ENCODE results near the gene C1orf35. TPM values are rescaled to one million over a fixed set of nuclear protein-coding genes. Genes with fewer than 3 reads are reported as not detected.

C1orf35 gene
- total and polyA plus RNA-seq, 2 of the 8 experiments (the other 6 are each of a cell fraction or from before 2014, with no cell fraction given), result 18.6 to 19.9 TPM

- no peak for FAIRE-seq
- peak within 1 kb of the TSS; percentile 33 for H4K5ac ChIP-seq (ENCODE audit: insufficient read length, low read depth, low read length)
- 0 out of 2 replicates have a peak within 1 kb of the TSS, but pooled peaks have one; percentile 25 for H3K27ac ChIP-seq (ENCODE audit: low read depth, low read length)
- H3K4me1 ChIP-seq (replicated peaks in 1 of 4; ENCODE audit: control insufficient read depth in 3 of 4, insufficient read depth in 4 of 4, low read length in 3 of 4), result peaks cover 0 to 10% (median 4%) of the 10 kb centered on the region in 4 experiments; a peak in 1 of 7 replicates
- H2BK12ac ChIP-seq (ENCODE audit: low read depth, low read length), result no peak within 1 kb of the TSS
- H3K9ac ChIP-seq (replicated peaks in 1 of 4; ENCODE audit: extremely low read depth in 1 of 4, low read depth in 3 of 4, low read length in 3 of 4), result no peak within 1 kb of the TSS
- no peak within 1 kb of the TSS for H2BK15ac ChIP-seq (ENCODE audit: low read length)
- no peaks in the 10 kb centered on the region for H3K36me3 ChIP-seq (ENCODE audit: control insufficient read depth in 2 of 4, insufficient read depth in 4 of 4, low read length in 3 of 4)
- POLR2A ChIA-PET (ENCODE audit: partially characterized antibody), result interaction anchor here (1.0 to 3.1 kb wide), 6 partner anchors 9 to 52 kb away, joined by 3 to 18 read pairs (median 4); partner anchors contain the start of gene GUK1
- H2AFZ ChIP-seq (ENCODE audit: low read length), result no peak within 1 kb of the TSS
- H3K9me3 ChIP-seq (ENCODE audit: insufficient read depth in 2 of 2, low read depth in 1 of 2, low read length in 1 of 2), result no peaks in the 10 kb centered on the region
- no peaks in the 10 kb centered on the region; the same call in none of the 2 replicates for H3K79me1 ChIP-seq (ENCODE audit: low read depth, low read length)
- H3K23ac ChIP-seq (ENCODE audit: insufficient read length), result no peak within 1 kb of the TSS
- peak within 1 kb of the TSS; percentile 44; the same call in 1 of the 2 replicates for H2BK5ac ChIP-seq (ENCODE audit: low read depth, low read length)
- 85% methylated on average over 6 of the region's 17 CpGs; no CpG with 5 or more reads in 1 of the 2 experiments for WGBS, 2 experiments (ENCODE audit: extremely low coverage in 1 of 2, insufficient coverage in 1 of 2, insufficient read length in 1 of 2, insufficient replicate concordance in 2 of 2, low coverage in 1 of 2, low lambda C conversion rate in 2 of 2, missing lambda C conversion rate in 1 of 2)
- H4K91ac ChIP-seq (replicated peaks; ENCODE audit: insufficient read length, low read length), result peak within 1 kb of the TSS; percentile 40
- H3K14ac ChIP-seq (ENCODE audit: insufficient read length), result no peak within 1 kb of the TSS
- 0 out of 2 replicates have a peak within 1 kb of the TSS, but pooled peaks have one; percentile 24 for H2AK5ac ChIP-seq (ENCODE audit: low read depth, low read length)
- no peaks in the 10 kb centered on the region; the same call in 1 of the 2 replicates for H3K23me2 ChIP-seq (ENCODE audit: low read depth, low read length)
- peaks cover 0 to 3% of the 10 kb centered on the region in 2 experiments; a peak in 1 of 4 replicates for H3K79me2 ChIP-seq (ENCODE audit: control insufficient read depth in 1 of 2, insufficient read depth in 2 of 2, low read length in 2 of 2)
- H4K8ac ChIP-seq (ENCODE audit: extremely low read depth, insufficient read depth, low read length), result peak within 1 kb of the TSS; percentile 79
- H3K4me2 ChIP-seq (ENCODE audit: insufficient read depth in 1 of 2, low read depth in 2 of 2, low read length in 2 of 2), result no peak within 1 kb of the TSS; a peak in 2 of 4 replicates
- DNase-seq (ENCODE audit: low read depth in 1 of 2, low spot score in 2 of 2), result peak in 1 of 2 experiments; percentile 48
- H4K20me1 ChIP-seq (replicated peaks in 1 of 2; ENCODE audit: control insufficient read depth in 1 of 2, insufficient read depth in 2 of 2, low read length in 2 of 2), result peaks cover 0 to 9% of the 10 kb centered on the region in 2 experiments
- no peak within 1 kb of the TSS for H3K56ac ChIP-seq (replicated peaks; ENCODE audit: insufficient read length, low read depth, low read length)
- H2BK20ac ChIP-seq (ENCODE audit: low read length), result no peak within 1 kb of the TSS
- peak within 1 kb of the TSS; percentile 23 for H3K4ac ChIP-seq (replicated peaks; ENCODE audit: insufficient read length, low read depth, low read length)
- H3K4me3 ChIP-seq (ENCODE audit: extremely low read depth in 1 of 4, insufficient read depth in 2 of 4, low read depth in 3 of 4, low read length in 4 of 4), result no peak within 1 kb of the TSS
- CTCF ChIA-PET (ENCODE audit: partially characterized antibody), result interaction anchor here (1.2 to 2.8 kb wide), 5 partner anchors 13 to 145 kb away, joined by 3 to 10 read pairs (median 5); partner anchors contain the start of gene IBA57
- no peak within 1 kb of the TSS; the same call in 1 of the 2 replicates for H3K18ac ChIP-seq (ENCODE audit: extremely low read depth, low read length)
- no peaks in the 10 kb centered on the region for H3K27me3 ChIP-seq (replicated peaks in 1 of 4; ENCODE audit: control insufficient read depth in 3 of 4, extremely low read depth in 1 of 4, insufficient read depth in 3 of 4, low read length in 3 of 4)
- H2BK120ac ChIP-seq (replicated peaks; ENCODE audit: low read depth, low read length), result no peak within 1 kb of the TSS
- no peak for TF ChIP-seq JUND (IDR thresholded peaks at IDR 0.05; ENCODE audit: low read length)
- no peak for TF ChIP-seq CEBPB (IDR thresholded peaks at IDR 0.05; ENCODE audit: low read depth, low read length)
- TF ChIP-seq BRCA1 (IDR thresholded peaks at IDR 0.05; ENCODE audit: low read depth, low read length), result no peak
- no peak for TF ChIP-seq SRF (IDR thresholded peaks at IDR 0.05; ENCODE audit: low read depth, low read length)
- no peak for TF ChIP-seq KDM5A (IDR thresholded peaks at IDR 0.05; ENCODE audit: low read length)
- TF ChIP-seq, protein P1, sequence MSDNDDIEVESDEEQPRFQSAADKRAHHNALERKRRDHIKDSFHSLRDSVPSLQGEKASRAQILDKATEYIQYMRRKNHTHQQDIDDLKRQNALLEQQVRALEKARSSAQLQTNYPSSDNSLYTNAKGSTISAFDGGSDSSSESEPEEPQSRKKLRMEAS (IDR thresholded peaks at IDR 0.05), result no peak
- no peak for TF ChIP-seq CTBP2 (IDR thresholded peaks at IDR 0.05; ENCODE audit: borderline replicate concordance, insufficient read depth, insufficient read length, low read length)
- no peak for TF ChIP-seq CBX8 (IDR thresholded peaks at IDR 0.05; ENCODE audit: borderline replicate concordance, low read depth, low read length)
- no peak for TF ChIP-seq BACH1 (IDR thresholded peaks at IDR 0.05; ENCODE audit: low read length)
- no peak for TF ChIP-seq SP4 (IDR thresholded peaks at IDR 0.05; ENCODE audit: low read length)
- TF ChIP-seq ATF3 (IDR thresholded peaks at IDR 0.05; ENCODE audit: insufficient read depth, low read depth, low read length), result no peak
- no peak for TF ChIP-seq TAF1 (IDR thresholded peaks at IDR 0.05; ENCODE audit: low read depth, low read length)
These were observed 46.4 kb upstream of the C1orf35 start, which contains the start of gene GJC2 for GRCh38 chr1:228149406-228150119. Gene GJC2 (plus strand): TSS chr1:228149930. CDS start chr1:228157759, 7,829 bp downstream.
